T-helper 22 cell (primary cell): ENCODE results near the gene PDE5A.
"Not testable (repeated sequence)": the region's sequence is repeated elsewhere in the genome, so short reads cannot be mapped to it uniquely, and the experiment has no call there.

ENCODE experiments used
- DNase-seq: peaks from one replicate; pipeline ENCODE4 v3.0.0-alpha.2; 2020; ENCODE audit warnings: low read depth

The PDE5A gene

DNA sequence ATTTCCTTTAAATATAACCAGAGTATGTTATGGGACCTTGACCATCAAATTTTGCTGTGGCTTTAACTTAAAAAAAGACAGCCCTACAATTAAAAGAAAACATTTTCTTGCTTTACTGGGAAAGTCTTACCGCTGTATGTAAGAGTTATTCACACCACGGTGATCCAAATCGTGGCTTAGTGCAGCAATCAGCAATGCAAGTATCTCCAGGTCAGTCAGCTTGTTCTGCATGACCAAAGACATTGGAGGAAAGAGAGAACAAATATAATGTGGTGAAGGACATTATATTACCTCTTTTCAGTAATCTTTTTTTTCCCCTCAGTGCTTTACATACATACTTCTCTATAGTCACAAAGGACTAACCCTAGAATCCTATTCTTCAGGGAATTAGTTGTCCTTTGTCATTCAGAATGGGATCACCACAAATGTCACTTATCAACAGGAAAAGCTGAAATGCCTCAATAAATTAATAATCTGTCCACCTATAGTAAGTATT lies 109.6 kb downstream of the PDE5A start:
- DNase-seq, result no peak

DNA sequence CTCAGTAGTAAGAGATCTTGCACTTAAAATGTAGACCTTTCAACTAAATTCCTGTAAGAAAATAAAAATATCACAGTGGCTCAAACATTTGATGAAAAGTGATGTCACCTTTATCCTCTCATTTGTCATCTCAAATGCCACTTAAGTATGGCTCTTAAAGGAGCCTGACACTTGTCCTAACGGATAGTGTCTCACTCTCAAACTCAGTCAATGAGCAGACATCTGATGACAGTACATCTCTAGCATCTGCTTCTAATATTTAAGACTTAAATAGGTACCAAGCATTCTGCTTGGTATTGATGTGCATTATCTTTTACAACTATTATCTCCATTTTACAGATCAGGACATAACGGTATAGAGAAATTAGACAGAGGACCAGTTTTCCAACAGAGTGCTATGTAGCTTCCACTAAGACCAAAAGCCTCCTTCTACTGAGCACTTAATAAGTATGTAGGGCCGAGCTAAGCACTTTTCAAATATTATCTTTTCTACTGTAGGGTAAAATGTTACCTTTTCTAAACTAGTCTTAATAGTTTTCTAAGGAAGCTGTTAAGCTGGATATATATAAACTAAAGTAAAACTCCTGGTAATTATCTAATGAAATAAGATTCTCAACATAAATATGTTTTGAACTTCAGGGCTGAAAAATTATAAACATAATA lies 110.2 kb downstream of the PDE5A start:
- no peak for DNase-seq

DNA sequence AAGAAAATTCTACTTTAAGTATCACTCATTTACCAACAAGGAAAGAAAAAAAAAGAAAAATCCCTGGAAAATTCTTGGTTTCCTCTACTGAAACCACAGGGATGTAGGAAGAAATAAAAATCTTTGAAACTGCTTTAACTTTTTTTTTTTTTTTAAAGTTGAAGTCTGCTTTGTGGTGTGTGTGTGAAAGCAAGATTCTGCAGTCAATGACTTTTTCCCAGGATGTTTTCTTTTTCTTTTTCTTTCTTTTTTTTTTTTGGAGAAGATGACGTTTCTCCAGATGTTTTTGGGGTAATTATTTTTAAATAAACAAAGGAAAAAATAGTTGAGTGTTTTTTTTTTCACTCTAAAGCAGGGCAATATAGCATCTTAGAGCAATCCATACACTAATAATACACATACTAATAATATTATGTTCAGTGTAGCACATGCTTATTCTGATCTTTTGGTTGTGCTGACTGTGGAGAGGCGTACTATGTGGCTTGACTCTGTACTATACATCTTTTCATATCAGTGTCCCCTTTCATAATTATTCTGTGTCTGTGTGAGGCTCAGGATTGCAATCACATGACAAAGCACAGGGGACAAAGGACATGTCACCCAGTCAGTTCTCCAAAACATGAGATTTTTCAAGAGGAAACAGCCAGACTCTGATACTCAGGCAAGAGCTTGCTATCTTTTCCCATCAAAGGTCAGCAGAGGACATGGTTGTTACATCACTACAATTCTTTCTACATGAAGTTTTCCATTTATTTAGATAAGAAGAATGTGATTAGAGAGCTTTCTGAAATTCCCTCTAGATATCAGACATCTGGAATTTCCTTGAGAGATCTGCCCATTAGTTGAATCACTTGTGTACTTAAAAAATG lies 111.0 kb downstream of the PDE5A start:
- DNase-seq, result no peak

DNA sequence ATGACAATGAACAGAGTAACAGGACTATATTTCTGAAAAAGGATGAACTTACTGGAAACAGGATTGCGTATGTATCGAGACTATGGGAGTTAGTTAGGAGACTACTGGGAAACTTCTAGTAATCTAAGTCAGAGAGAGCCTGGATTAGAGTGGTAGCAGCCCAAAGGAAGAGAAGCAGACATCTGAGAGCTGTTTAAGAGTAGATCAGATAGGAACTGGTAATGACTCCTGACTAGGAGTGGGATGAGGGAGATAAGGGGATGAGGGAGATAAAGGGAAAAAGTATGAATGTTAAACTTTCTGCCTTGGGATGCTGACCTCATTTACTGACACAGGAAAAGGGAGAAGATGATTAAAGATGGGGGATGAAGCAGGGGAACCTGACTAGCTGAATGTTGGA lies 116.2 kb downstream of the PDE5A start:
- no peak for DNase-seq

DNA sequence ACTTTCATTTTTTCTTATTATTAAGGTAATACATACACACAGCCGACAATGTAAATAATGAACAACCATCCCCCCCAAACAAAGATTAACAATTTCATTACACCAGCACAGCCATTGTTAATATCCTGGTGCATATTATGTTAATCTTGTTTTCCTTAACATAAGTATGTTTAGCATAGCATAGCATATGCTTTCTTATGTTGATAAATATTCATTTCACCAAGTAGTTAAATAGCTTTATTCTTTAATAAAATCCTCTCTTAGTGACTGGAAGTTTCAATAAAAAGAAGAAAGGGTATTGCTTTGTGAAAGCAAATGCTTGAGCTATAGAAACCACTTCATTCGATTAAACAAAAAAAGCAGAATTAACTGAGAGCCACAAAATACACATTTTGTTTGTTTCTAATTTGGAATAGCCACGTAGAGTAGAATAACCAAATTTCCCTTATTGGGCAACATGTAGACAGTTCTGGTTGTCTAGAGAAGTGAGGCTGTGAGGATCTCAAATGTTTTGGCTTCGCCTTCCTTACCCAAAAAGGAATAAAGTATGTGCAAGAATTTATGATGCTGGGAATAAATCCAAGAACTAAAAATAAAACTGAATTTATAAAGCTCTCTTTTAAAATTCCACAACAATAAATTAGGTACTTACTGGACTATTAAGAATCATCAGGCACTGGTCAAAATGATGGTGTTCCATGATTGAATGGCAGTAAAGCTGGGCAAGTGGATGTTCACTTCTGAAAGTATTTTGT lies 118.0 kb downstream of the PDE5A start:
- DNase-seq, result no peak

DNA sequence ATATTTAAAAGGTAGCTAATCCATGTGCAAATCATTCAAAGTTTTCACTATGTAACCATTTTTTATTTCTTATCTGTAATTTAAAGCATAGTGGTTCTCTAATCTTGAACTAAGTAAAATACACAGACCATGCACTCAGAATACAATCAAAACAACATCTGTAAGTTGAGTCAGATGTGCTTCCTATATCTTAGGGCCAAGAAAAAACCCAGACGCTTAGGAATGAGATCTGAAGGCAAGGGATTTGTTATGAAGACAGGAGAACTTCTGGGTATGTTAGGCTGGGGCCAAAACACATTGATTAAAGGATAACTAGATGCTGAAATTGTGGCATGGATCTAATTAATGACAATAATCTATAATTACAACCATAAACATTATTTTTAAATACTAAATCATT lies 120.3 kb downstream of the PDE5A start:
- no peak for DNase-seq

DNA sequence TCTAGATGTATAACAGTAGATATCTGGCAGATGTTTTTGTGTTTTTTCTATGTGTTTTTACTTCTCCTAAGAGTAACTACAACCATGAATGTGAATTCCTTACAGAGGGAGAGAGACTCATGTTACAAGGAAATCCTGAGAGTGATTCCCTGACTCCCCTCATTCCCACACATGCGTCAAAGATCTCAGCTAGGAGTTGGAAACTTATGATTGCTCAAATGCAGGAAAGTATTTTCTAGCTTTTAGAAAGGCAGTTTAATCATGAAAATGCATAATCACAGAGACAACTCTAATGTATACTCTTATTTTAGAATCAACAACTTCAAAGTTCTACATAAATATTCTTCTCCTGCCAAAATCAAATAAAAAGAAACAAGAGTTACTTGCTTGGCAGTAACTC lies 121.8 kb downstream of the PDE5A start:
- no peak for DNase-seq

DNA sequence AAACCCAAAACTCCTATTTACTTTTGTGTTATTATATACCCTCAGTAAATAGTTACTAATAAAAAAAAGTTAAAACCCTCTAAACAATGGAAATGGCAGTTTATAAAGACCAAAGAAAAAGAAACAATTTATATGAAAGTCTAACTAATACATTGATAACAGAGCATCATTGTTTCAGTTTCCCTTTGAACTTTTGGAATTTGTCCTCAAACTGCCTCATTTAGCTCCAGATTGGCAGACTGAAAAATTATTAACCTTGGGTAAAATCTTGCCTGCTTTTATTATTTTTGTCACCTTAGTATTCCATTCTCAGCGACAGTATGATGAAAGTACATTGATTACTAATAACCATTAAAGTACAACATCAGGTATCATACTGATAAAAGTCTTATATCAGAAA lies 124.0 kb downstream of the PDE5A start:
- DNase-seq, result no peak

DNA sequence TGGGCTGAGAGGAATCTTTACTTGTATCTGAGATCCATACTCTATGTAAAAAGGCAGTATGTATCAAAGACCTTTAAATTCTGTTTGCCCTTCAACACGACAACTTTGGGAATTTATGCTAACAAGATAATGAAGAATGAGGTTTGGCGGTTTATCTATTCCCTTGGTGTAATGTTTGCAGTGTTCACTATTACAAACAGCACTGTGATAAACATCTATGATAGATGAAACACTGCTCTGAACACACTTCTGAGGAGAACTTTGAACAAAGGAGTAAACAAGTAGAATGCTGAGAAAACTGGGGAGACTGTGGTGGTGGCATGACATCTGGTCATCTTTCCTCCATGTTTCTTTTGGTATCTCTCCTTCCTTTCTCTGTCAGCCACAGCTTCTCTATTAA lies 126.9 kb downstream of the PDE5A start:
- no peak for DNase-seq

DNA sequence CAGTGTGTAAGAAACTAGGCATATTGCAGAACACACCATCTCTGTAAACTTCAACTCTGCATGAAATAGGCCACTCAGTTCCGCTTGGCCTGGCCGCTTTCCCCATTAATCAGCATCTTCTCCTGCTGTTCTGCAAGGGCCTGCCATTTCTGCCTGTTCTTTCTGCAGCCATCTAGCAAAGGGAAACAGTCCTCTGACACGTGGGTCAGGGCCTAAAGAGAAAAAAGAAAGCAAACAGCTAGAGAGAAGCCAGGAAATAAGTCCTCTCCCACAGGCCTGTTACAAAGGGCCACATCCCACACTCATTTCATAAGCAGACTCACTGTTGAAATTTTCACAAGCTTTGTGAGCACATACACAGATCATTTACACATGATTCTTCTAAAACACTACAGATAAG lies 130.1 kb downstream of the PDE5A start:
- DNase-seq, result no peak

DNA sequence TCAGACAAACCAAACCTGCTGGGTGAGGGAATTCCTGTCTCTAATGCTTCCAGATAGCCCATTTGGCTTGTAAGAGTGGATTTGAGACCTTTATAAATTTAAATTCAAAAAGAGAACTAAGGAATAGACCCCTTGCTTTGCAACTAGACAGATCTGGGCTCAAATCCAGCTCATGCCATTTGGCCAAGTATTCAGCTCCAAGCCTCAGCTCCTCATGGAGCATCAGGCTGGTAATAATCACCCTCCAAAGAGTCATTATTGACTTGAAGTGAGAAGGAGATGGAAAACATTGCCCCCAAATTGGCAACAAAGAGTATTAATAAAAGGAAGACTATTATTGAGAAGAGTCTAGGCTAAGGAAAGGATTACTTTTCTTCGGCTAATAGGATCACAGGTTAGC lies 134.7 kb downstream of the PDE5A start:
- no peak for DNase-seq

DNA sequence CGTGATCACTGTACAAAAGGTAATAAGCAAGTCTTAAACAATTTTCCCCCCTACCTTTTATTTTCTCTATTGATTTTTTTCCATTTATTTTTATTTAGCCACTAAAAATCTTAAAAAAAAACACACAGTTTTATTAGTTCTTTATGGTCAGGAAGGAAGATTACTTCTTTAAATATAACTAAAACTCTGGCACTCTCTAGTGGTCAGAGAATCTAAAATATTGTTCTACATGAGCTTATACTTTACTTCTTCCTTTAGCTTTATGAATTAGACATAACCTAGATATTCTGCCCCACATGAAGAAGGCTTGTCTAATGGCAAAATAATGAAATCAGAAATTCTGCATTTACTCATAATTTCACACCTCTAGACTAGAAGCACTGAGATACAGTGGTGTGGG lies 135.2 kb downstream of the PDE5A start:
- DNase-seq, result no peak

DNA sequence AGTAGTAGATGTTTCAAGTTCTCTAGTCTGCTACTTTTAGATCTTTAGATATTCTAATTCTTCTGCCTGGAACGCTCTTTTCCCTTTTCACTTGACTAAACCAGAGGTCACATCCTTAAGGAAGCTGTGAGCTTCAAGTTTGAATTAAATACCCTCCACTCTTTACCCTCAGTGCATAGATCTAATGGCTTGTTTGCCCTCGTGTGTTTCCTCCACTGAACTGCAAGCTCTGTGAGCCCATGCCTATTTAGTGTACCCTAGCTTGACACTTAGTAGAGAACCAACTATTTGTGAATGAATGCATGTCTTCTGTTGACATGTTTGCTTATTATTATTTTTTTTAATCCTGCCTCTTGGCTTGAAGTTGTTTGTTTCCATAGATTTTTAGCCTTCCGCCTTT lies 138.3 kb downstream of the PDE5A start:
- no peak for DNase-seq

DNA sequence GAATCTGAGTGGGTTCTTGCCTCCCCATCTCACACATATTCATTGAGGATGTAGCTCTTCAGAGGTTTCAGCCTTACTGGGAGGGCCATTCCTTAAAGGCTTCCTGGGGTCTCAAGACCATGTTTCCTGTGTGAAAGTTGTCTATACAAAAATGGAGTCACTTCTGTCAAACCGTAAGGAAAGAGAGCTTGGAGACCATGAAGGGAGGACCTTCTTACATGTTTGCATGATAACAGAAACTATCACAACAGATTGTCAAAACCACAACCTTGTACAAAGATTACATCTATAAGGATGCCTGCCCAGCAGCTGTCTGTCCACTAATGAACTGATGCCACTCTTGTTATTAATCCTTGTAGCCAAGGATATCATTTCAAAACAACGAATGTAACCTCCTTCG lies 139.3 kb downstream of the PDE5A start:
- DNase-seq, result no peak

DNA sequence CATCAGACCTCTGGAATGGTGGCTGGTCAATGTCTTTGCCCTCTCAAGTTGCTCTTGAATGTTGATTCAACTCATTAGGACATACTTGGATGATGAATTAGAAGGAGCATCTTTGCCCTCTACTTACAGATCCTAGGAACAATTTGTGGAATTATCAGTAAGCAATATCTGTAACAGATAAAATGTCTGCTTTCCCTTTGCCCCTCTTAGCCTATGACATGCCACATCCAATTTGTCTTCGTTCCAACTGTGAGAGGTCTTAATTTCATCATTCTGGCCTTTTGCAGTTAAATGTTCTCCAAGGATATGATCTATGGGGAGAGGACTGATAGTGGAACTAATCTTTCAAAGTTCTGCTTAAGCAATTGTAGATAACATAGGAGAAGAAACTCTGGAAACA lies 148.3 kb downstream of the PDE5A start:
- no peak for DNase-seq

DNA sequence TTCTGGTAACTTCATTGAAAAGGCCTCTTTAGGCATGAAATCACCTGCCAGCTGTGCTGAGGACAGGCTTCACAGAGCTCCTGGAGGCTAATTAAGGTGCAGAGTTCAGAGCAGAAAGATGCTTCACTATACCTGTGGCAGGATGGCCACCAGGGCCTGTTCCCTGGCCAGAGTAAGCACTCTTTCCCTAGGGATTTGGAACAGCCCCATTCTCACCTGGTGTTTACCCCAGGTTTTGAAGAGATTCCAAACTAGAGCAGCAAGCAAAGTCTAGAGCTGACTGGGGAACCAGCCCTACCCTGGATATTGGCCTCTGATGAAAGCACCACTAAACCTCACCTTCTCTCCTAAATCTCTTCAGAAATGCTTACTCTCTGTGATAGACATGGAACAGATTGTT lies 148.8 kb downstream of the PDE5A start:
- no peak for DNase-seq

DNA sequence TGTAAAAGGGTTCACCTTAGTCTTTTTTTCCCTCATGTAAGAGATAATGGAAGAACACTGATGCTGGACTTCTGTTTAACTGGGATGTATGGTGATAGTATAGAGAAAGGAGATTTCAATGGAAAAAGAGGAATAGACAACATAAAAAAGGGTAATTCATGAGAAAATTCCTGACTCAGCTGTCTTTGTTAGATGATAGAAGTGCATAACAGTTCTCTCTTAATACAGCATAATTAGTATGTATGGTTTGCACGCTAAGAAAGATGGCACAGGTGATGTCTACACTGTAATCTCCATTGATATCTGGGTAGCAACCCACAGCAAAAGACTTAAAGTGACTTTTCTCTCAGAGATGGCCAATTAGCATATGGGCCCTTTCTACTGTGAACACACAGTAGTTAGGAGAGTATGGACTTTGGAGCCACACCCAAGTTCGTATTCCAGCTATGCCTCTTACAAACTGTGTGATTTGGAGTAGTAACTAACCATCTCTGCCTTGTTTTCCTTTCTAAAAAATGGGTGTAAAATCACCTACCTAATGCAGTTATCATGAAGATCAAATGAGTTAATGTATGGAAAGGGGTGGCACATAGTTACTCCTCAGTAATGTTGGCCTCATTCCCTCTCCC lies 149.3 kb downstream of the PDE5A start:
- no peak for DNase-seq

DNA sequence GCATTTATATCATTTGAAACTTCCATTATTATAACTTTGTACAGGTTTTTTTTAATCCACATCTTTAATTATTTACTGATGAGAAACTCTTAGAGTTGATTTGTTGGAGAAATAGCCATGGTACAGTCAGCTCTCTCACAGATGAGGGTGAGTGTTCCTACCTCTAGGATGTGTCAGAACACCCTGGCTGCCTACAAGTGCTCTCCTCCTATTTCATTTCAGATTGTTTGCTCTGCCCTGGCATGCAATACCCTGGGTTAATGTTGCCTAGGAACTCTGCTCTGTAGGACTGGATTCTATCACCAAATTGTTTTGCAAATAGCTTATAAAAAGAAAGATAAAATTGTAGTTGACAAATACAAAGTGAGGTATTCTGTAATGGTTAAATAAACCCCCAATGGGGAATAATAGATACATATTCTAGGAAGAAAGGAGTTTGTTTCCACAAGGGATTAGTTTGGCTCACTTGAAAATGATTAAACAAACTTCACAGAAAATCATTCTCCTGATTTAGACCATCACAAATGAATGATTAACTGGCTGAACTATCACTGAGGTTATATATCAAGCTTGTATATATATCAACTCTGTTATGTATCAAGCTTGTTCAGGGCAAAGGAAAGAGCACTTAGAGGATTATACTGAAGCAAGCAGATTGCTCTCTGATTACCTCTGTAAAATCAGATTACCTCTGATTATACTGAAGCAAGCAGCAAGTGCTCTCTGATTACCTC lies 150.0 kb downstream of the PDE5A start:
- no peak for DNase-seq

DNA sequence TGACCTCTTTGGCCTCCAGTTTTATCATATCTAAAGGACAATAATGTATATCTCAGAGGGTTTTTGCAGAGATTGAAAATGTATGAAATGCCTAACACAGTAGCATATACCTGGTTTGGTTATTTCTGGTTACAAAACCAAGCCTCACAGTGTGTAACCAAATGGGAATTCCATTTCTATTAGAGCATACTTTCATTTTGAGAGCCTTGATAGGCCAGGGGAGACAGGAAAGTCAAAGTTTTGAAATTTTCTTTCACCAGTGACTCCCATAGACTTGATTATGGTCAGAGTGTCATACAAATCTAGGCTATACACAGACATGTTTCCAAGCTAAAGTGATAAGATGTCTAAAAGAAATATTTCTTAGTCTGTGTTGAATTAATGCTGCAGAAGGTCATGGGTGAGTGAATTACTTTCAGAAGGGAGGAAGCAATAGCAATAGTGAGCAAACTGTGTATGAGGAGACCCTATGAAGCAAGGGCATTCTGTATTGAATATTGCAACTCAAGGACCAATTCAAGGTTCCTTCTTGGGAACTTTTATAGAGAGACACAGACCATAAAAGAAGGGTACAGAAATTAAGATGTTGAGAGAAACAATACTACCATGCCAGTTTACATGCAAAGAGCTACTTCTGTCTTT lies 151.1 kb downstream of the PDE5A start:
- no peak for DNase-seq

DNA sequence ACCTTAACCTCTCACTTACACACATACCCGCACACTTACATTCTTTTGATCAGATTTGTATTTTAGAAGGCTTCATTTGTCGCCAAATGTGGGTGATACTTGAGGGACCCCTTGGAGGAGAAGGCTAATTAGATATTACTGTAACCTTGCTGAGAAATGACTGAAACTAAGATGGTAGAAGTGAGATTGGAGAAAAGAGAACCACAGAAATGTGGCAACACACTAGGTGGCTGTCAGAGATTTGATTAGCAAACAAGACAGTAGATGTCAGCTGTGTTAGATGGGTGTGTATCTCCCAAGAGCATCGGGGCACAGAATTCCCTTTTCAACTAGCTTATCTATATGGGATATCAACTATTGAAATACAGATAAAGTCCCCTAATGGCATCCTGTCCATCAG lies 157.3 kb downstream of the PDE5A start:
- DNase-seq, result no peak

DNA sequence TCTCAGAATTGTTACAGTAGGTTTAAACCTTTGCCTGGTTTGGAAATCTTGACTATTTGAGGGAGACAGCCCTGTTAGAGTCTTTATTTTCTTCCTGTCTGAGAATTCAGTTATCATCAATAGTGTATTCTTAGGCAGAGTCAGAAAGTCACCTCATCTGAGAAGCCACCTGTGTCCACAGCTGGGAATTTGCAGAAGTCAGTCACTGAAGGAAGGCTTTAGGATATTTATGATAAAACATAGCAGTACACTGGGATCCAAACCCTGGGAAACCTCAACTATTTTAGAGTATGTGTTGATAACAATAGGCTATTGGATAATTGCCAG lies 157.9 kb downstream of the PDE5A start:
- DNase-seq, result not testable (repeated sequence)
